Measurements from ENCODE around the gene TNFSF12. TPM values are rescaled to one million over a fixed set of nuclear protein-coding genes. Genes with fewer than 3 reads are reported as not detected.
A peak's percentile ranks its signal among the peaks of the same experiment; 100 is the strongest.

The TNFSF12 gene
- total and polyA plus RNA-seq, 9 donors = 13.2 to 35.9 (median 27.2) TPM

DNA sequence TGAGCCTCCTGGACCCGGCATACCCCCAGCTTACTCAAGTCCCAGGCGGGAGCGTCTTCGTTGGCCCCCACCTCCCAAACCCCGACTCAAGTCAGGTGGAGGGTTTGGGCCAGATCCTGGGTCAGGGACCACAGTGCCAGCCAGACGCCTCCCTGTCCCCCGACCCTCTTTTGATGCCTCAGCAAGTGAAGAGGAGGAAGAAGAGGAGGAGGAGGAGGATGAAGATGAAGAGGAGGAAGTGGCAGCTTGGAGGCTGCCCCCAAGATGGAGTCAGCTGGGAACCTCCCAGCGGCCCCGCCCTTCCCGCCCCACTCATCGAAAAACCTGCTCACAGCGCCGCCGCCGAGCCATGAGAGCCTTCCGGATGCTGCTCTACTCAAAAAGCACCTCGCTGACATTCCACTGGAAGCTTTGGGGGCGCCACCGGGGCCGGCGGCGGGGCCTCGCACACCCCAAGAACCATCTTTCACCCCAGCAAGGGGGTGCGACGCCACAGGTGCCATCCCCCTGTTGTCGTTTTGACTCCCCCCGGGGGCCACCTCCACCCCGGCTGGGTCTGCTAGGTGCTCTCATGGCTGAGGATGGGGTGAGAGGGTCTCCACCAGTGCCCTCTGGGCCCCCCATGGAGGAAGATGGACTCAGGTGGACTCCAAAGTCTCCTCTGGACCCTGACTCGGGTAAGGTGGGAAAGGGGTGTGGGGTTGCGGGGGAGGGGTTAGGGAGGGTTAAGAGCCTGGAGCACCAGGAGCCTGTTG lies 14.4 kb downstream of the TNFSF12 start:
- H3K27ac ChIP-seq (ENCODE audit: low read length) = no peak overlapping the region
- 91% methylated on average over 22 of the region's 30 CpGs for WGBS (ENCODE audit: insufficient coverage)
- H3K4me1 ChIP-seq (ENCODE audit: control insufficient read depth, insufficient read depth, low read length) = peaks cover 42% of the 10 kb centered on the region

DNA sequence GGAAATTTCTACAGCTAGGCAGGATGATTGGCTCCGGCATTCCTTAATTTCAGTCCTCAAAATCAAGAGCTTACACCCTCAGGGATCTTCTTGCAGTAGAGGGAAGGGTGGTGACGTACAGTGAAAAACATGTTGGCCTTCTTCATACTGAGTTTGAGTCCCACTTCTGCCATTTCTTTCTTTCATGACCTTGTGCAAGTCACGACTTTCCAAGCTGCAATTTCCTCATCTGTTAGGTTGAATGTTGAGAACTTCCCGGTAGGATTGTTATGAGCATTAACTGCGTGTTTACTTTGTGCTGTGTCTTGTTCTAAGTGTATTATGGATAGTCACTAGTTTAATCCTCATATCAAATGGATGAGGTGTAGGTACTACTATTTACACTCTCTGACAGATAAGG lies 20.7 kb downstream of the TNFSF12 start:
- no CpG with 5 or more reads among the region's 5 CpGs for WGBS (ENCODE audit: insufficient coverage)
- Histone ChIP-seq H3K9me3 (replicated peaks; ENCODE audit: control insufficient read depth, low read depth, low read length) (no peaks in the 10 kb centered on the region), H3K4me1 (ENCODE audit: control insufficient read depth, insufficient read depth, low read length) (peaks cover 14% of the 10 kb centered on the region), H3K4me3 (ENCODE audit: low read length) (no peak overlapping the region), H3K27me3 (ENCODE audit: control insufficient read depth, insufficient read depth, low read length) (no peaks in the 10 kb centered on the region), H3K36me3 (ENCODE audit: control insufficient read depth, insufficient read depth, low read length) (peaks cover 63% of the 10 kb centered on the region), H3K27ac (ENCODE audit: low read length) (no peak overlapping the region)
- no peak for DNase-seq

More for the DNA sequence above, 14.4 kb downstream of the TNFSF12 start:
- Histone ChIP-seq H3K9me3 (replicated peaks; ENCODE audit: control insufficient read depth, low read depth, low read length) (no peaks in the 10 kb centered on the region), H3K4me3 (ENCODE audit: low read length) (no peak overlapping the region), H3K27me3 (ENCODE audit: control insufficient read depth, insufficient read depth, low read length) (no peaks in the 10 kb centered on the region), H3K36me3 (ENCODE audit: control insufficient read depth, insufficient read depth, low read length) (peaks cover 50% of the 10 kb centered on the region)
- DNase-seq = no peak

DNA sequence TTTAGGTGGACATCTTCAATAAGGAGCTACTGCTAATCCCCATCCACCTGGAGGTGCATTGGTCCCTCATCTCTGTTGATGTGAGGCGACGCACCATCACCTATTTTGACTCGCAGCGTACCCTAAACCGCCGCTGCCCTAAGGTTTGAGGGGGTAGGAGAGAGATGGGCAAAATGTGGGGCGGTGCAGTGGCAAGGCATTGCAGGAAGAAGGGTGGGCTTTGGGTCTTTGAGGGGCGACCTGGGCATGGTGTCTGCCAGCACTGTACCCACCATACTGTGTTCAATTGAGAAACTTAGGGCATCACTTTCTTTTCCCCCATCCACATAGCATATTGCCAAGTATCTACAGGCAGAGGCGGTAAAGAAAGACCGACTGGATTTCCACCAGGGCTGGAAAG lies 21.5 kb downstream of the TNFSF12 start:
- 75% methylated on average over 2 of the region's 10 CpGs for WGBS (ENCODE audit: insufficient coverage)
- H3K27ac ChIP-seq (ENCODE audit: low read length) = no peak overlapping the region
- no peaks in the 10 kb centered on the region for H3K27me3 ChIP-seq (ENCODE audit: control insufficient read depth, insufficient read depth, low read length)
- H3K36me3 ChIP-seq (ENCODE audit: control insufficient read depth, insufficient read depth, low read length) = peaks cover 63% of the 10 kb centered on the region
- no peak overlapping the region for H3K4me3 ChIP-seq (ENCODE audit: low read length)
- H3K9me3 ChIP-seq (replicated peaks; ENCODE audit: control insufficient read depth, low read depth, low read length) = no peaks in the 10 kb centered on the region
- DNase-seq = no peak
- H3K4me1 ChIP-seq (ENCODE audit: control insufficient read depth, insufficient read depth, low read length) = peaks cover 20% of the 10 kb centered on the region

DNA sequence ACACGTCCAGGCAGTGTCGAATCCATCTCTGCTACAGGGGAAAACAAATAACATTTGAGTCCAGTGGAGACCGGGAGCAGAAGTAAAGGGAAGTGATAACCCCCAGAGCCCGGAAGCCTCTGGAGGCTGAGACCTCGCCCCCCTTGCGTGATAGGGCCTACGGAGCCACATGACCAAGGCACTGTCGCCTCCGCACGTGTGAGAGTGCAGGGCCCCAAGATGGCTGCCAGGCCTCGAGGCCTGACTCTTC lies 23.4 kb downstream of the TNFSF12 start:
- DNase-seq = no peak
- Histone ChIP-seq H3K9me3 (replicated peaks; ENCODE audit: control insufficient read depth, low read depth, low read length) (no peaks in the 10 kb centered on the region), H3K36me3 (ENCODE audit: control insufficient read depth, insufficient read depth, low read length) (peaks cover 64% of the 10 kb centered on the region), H3K27ac (ENCODE audit: low read length) (peak overlapping the region; percentile 87), H3K4me1 (ENCODE audit: control insufficient read depth, insufficient read depth, low read length) (peaks cover 28% of the 10 kb centered on the region), H3K4me3 (ENCODE audit: low read length) (peak overlapping the region; percentile 47), H3K27me3 (ENCODE audit: control insufficient read depth, insufficient read depth, low read length) (no peaks in the 10 kb centered on the region)
- WGBS (ENCODE audit: insufficient coverage) = 0% methylated on average over 10 of the region's 11 CpGs

DNA sequence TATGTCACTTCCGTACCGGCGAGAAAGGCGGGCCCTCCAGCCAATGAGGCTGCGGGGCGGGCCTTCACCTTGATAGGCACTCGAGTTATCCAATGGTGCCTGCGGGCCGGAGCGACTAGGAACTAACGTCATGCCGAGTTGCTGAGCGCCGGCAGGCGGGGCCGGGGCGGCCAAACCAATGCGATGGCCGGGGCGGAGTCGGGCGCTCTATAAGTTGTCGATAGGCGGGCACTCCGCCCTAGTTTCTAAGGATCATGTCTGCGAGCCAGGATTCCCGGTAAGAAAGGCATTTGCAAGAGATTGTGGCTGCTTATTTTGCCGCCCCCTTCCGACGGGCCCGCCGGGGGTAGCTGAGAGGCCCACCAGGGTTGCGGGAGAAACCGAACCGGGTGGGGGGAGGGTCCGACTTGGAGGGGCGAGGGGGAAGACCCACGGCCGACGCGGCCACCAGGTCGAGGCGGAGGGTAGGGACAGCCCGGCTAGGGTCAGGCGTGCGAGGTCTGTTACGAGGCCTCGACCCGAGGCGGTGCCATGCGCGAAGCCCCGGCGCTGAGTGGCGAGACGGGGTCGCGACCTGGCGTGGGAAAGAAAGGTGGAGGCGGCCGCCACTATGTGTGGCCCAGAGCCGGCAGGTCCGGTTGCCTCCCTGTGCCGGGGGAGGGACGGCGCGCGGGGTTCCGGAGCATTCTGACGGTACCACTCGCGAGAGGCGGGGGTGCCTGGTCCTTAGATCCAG lies 23.9 kb downstream of the TNFSF12 start:
- DNase-seq = peak; percentile 100
- no peaks in the 10 kb centered on the region for H3K9me3 ChIP-seq (replicated peaks; ENCODE audit: control insufficient read depth, low read depth, low read length)
- WGBS (ENCODE audit: insufficient coverage) = under 1% methylated on average over 73 of the region's 73 CpGs
- H3K27ac ChIP-seq (ENCODE audit: low read length) = peak overlapping the region; percentile 99
- no peaks in the 10 kb centered on the region for H3K27me3 ChIP-seq (ENCODE audit: control insufficient read depth, insufficient read depth, low read length)
- peaks cover 65% of the 10 kb centered on the region for H3K36me3 ChIP-seq (ENCODE audit: control insufficient read depth, insufficient read depth, low read length)
- H3K4me3 ChIP-seq (ENCODE audit: low read length) = peak overlapping the region; percentile 100
- H3K4me1 ChIP-seq (ENCODE audit: control insufficient read depth, insufficient read depth, low read length) = peaks cover 28% of the 10 kb centered on the region

DNA sequence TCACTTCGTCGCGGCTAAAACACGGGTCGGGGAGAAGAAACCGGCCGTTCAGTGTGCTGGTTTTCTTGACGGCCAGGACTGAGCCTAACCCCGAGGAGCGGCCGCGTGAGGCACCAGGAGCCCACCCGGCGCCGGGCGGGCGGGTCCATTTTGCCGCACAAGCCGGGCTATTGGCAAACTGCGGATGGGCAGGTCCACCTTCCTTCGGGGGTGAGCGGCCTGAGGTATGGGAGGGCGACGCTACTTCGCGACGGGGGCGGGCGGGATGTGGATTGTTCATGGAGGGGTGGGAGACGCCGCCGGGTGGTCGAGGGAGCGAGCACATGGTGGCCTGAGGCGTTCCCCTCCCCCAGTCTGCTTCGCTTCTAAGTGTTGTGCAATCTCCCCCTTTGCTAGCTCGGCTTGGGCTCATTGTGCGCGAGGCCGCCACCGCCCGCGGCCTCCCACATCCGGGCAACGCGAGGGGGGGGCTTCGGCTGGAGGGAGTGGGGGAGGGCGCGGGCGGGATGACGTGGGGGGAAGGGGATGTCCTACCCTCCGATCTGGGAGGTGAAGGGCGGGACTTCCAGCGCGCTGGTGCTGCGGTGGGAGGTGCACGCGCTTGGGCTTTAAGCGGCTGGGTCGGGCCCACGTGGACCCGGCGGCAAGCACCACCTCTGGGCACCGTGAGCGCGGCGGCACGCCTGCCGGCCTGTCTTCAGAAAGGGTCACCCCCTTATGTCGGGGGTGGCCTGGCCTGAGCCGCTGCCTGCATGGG lies 24.6 kb downstream of the TNFSF12 start:
- WGBS (ENCODE audit: insufficient coverage) = 0% methylated on average over 51 of the region's 71 CpGs
- DNase-seq = peak; percentile 97
- H3K27me3 ChIP-seq (ENCODE audit: control insufficient read depth, insufficient read depth, low read length) = no peaks in the 10 kb centered on the region
- no peaks in the 10 kb centered on the region for H3K9me3 ChIP-seq (replicated peaks; ENCODE audit: control insufficient read depth, low read depth, low read length)
- H3K4me3 ChIP-seq (ENCODE audit: low read length) = peak overlapping the region; percentile 100
- H3K36me3 ChIP-seq (ENCODE audit: control insufficient read depth, insufficient read depth, low read length) = peaks cover 72% of the 10 kb centered on the region
- H3K27ac ChIP-seq (ENCODE audit: low read length) = peak overlapping the region; percentile 99
- H3K4me1 ChIP-seq (ENCODE audit: control insufficient read depth, insufficient read depth, low read length) = peaks cover 28% of the 10 kb centered on the region

DNA sequence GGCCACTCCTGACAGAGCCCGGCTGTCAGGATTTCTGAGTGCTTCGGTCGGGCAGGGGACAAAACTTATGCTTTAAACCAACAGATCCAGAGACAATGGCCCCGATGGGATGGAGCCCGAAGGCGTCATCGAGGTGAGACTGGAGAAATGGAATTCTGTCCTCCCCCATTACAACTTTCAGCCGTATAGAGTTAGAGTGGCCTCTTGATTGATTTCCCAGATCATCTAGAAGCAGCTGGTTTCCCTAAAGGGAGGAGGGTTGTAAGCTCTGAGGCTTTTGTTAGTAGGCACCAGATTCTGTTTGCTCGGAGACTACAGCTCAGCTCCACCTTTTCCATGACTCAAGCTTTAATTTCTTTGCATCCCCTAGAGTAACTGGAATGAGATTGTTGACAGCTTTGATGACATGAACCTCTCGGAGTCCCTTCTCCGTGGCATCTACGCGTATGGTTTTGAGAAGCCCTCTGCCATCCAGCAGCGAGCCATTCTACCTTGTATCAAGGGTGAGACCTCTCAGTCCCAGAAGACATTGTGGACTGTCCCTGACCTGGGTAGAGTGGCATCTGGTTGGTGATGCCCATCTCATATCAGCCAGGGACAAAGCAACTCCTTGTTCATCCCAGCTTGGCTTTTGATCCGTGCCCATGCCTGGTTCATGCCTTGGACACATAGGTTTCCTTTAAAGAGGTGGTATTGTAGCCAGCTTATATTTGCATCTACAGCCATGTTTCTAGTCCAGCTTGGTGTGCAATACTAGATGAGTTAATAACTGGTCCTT lies 25.5 kb downstream of the TNFSF12 start:
- no CpG with 5 or more reads among the region's 15 CpGs for WGBS (ENCODE audit: insufficient coverage)
- Histone ChIP-seq H3K27ac (ENCODE audit: low read length) (peak overlapping the region; percentile 99), H3K4me3 (ENCODE audit: low read length) (peak overlapping the region; percentile 100), H3K27me3 (ENCODE audit: control insufficient read depth, insufficient read depth, low read length) (no peaks in the 10 kb centered on the region), H3K9me3 (replicated peaks; ENCODE audit: control insufficient read depth, low read depth, low read length) (no peaks in the 10 kb centered on the region), H3K4me1 (ENCODE audit: control insufficient read depth, insufficient read depth, low read length) (peaks cover 33% of the 10 kb centered on the region), H3K36me3 (ENCODE audit: control insufficient read depth, insufficient read depth, low read length) (peaks cover 76% of the 10 kb centered on the region)
- DNase-seq = no peak

DNA sequence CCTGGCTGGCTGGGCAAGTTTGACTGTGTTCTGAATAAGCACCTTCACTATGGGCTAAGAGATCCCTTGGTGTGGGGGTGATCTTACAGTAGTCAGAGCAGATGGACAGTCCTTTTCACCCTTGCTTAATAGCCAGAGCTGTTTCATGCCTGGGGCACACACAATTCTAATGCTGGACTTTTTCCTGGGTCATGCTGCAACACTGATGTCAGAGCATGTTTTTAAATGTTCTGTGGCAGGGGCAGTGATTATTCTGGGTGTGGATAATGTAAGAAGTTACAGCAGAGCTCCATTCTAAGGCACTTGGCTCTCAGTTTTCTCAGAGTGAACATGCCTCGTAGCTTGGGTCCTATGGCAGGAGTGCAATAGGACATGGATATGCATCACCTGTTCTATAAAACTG lies 26.6 kb downstream of the TNFSF12 start:
- H3K27ac ChIP-seq (ENCODE audit: low read length) = no peak overlapping the region
- no peaks in the 10 kb centered on the region for H3K27me3 ChIP-seq (ENCODE audit: control insufficient read depth, insufficient read depth, low read length)
- DNase-seq = no peak
- H3K4me1 ChIP-seq (ENCODE audit: control insufficient read depth, insufficient read depth, low read length) = peaks cover 36% of the 10 kb centered on the region
- WGBS (ENCODE audit: insufficient coverage) = 67% methylated on average over 1 of the region's 1 CpG
- H3K4me3 ChIP-seq (ENCODE audit: low read length) = no peak overlapping the region
- peaks cover 75% of the 10 kb centered on the region for H3K36me3 ChIP-seq (ENCODE audit: control insufficient read depth, insufficient read depth, low read length)
- H3K9me3 ChIP-seq (replicated peaks; ENCODE audit: control insufficient read depth, low read depth, low read length) = no peaks in the 10 kb centered on the region

DNA sequence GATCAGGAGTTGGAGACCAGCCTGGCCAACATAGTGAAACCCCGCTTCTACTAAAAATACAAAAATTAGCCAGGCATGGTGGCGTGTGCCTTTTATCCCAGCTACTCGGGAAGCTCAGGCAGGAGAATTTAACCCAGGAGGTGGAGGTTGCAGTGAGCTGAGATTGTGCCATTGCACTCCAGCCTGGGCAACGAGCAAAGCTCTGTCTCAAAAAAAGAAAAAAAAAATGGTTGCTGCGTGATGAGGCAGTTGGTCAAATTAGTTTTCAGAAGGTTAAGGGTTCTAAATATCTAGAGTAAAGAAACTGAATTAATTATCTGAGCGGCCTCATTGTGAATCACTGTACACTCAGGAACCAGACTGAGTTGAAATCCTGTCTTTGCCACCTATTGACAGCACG lies 27.1 kb downstream of the TNFSF12 start:
- WGBS (ENCODE audit: insufficient coverage) = 61% methylated on average over 5 of the region's 7 CpGs
- Histone ChIP-seq H3K9me3 (replicated peaks; ENCODE audit: control insufficient read depth, low read depth, low read length) (no peaks in the 10 kb centered on the region), H3K27ac (ENCODE audit: low read length) (no peak overlapping the region), H3K4me3 (ENCODE audit: low read length) (no peak overlapping the region), H3K27me3 (ENCODE audit: control insufficient read depth, insufficient read depth, low read length) (no peaks in the 10 kb centered on the region), H3K36me3 (ENCODE audit: control insufficient read depth, insufficient read depth, low read length) (peaks cover 75% of the 10 kb centered on the region), H3K4me1 (ENCODE audit: control insufficient read depth, insufficient read depth, low read length) (peaks cover 36% of the 10 kb centered on the region)
- DNase-seq = no peak
